CD4-positive, alpha-beta T cell treated with Interleukin-4 for 1 hour (primary cell): ENCODE results near the gene MED13.
"Not testable (repeated sequence)": the region's sequence is repeated elsewhere in the genome, so short reads cannot be mapped to it uniquely, and the experiment has no call there.

Experiments
- DNase-seq, 2 donors: peaks; one replicate each; pipeline ENCODE4 v3.0.0-alpha.2; 2020 to 2022

Gene MED13

DNA sequence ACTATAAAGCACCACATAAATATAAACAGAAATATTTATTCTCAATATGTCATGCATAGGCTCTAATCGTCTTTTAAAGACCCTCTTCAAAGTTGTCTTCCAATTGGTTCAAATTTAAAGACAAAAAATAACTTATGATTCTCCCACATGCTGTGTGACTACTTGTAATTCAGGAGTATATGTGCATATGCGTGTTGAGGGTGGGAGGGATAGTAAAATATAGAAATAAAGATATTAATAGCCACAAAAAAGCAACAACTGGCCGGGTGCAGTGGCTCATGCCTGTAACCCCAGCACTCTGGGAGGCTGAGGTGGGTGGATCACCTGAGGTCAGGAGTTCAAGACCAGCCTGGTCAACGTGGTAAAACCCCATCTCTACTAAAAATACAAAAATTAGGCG is 170.8 kb downstream of the MED13 start:
- not testable (repeated sequence) for DNase-seq
